Measurements from ENCODE around the gene MRPL38.
"Not testable (repeated sequence)": the region's sequence is repeated elsewhere in the genome, so short reads cannot be mapped to it uniquely, and the experiment has no call there.

MRPL38 gene

GRCh38 chr17:75854101-75854748 is 50.5 kb downstream of the MRPL38 start:
- DNase-seq (ENCODE audit: low read depth): no peak

- no peak for DNase-seq (ENCODE audit: low read depth)
These were observed 51.3 kb downstream of the MRPL38 start for GRCh38 chr17:75853433-75853832.

GRCh38 chr17:75851693-75851991 is 53.0 kb downstream of the MRPL38 start:
- DNase-seq (ENCODE audit: low read depth): not testable (repeated sequence)

GRCh38 chr17:75850928-75851692 is 53.6 kb downstream of the MRPL38 start:
- no peak for DNase-seq (ENCODE audit: low read depth)

GRCh38 chr17:75849724-75850123 is 55.0 kb downstream of the MRPL38 start:
- DNase-seq (ENCODE audit: low read depth): no peak

- DNase-seq (ENCODE audit: low read depth): no peak
These were observed 55.4 kb downstream of the MRPL38 start for GRCh38 chr17:75849279-75849646.
